GM23338 (cell line): ENCODE results near the gene PITHD1. TPM values are rescaled to one million over a fixed set of nuclear protein-coding genes. Genes with fewer than 3 reads are reported as not detected.
A peak's percentile ranks its signal among the peaks of the same experiment; 100 is the strongest.

Experiments used
- ATAC-seq: fragments of 200-7000 bp; cut with Tn5 transposase; 3 replicates; pipeline ENCODE4 v1.9.1; 2020
- DNase-seq: peaks from one replicate; pipeline ENCODE4 v3.0.0-alpha.2; 2015; ENCODE audit warnings: low spot score
- H2AFZ ChIP-seq: fragments of 200-600 bp; sonication (generic); 2 replicates; pipeline ENCODE4 v1.8.0; 2016; ENCODE audit warnings: antibody characterized with exemption, mild to moderate bottlenecking, moderate library complexity
- H3F3A ChIP-seq: fragments of 200-600 bp; sonication (generic); replicated peaks from 2 replicates; pipeline ENCODE4 v1.8.0; 2017; ENCODE audit warnings: antibody characterized with exemption, mixed run types, low read depth
- H3K27ac ChIP-seq: fragments of 200-600 bp; sonication (generic); 2 replicates; pipeline ENCODE4 v1.6.1; 2016; ENCODE audit warnings: low read depth
- H3K27me3 ChIP-seq: fragments of 200-600 bp; sonication (generic); 2 replicates; pipeline ENCODE4 v1.8.0; 2016; ENCODE audit warnings: mild to moderate bottlenecking, mixed run types, moderate library complexity; ENCODE audit not compliant: insufficient read depth
- H3K36me3 ChIP-seq: fragments of 200-600 bp; sonication (generic); 2 replicates; pipeline ENCODE4 v1.8.0; 2016; ENCODE audit warnings: mild to moderate bottlenecking; ENCODE audit not compliant: insufficient read depth
- H3K4me1 ChIP-seq: fragments of 200-600 bp; sonication (generic); 2 replicates; pipeline ENCODE4 v1.8.0; 2016; ENCODE audit warnings: mild to moderate bottlenecking, moderate library complexity; ENCODE audit not compliant: insufficient read depth
- H3K4me2 ChIP-seq: fragments of 200-600 bp; sonication (generic); 2 replicates; pipeline ENCODE4 v1.7.1; 2017; ENCODE audit warnings: mixed run types
- H3K4me3 ChIP-seq: fragments of 200-600 bp; sonication (generic); 2 replicates; pipeline ENCODE4 v1.6.1; 2016; ENCODE audit warnings: mixed run types
- H3K79me2 ChIP-seq: fragments of 200-600 bp; sonication (generic); replicated peaks from 2 replicates; pipeline ENCODE4 v1.8.0; 2017; ENCODE audit warnings: mild to moderate bottlenecking; ENCODE audit not compliant: insufficient read depth
- H3K9me2 ChIP-seq: fragments of 200-600 bp; sonication (generic); 2 replicates; pipeline ENCODE4 v1.8.0; 2017; ENCODE audit not compliant: insufficient read depth
- H4K20me1 ChIP-seq: fragments of 200-600 bp; sonication (generic); replicated peaks from 2 replicates; pipeline ENCODE4 v1.8.0; 2017; ENCODE audit warnings: mild to moderate bottlenecking; ENCODE audit not compliant: insufficient read depth
- H3K27ac Mint-ChIP-seq: 2 replicates; pipeline ENCODE4 v1.8.0; 2020; ENCODE audit warnings: inconsistent platforms, mild to moderate bottlenecking, moderate library complexity, mixed read lengths
- H3K27me3 Mint-ChIP-seq: 3 replicates; pipeline ENCODE4 v1.8.0; 2022; ENCODE audit warnings: low read depth, mild to moderate bottlenecking, moderate library complexity, mixed read lengths, inconsistent platforms; ENCODE audit not compliant: insufficient read depth, poor library complexity
- H3K36me3 Mint-ChIP-seq: 3 replicates; pipeline ENCODE4 v1.8.0; 2021; ENCODE audit warnings: low read depth, mild to moderate bottlenecking, inconsistent platforms, moderate library complexity, mixed read lengths
- H3K4me1 Mint-ChIP-seq: 3 replicates; pipeline ENCODE4 v1.8.0; 2020; ENCODE audit warnings: mild to moderate bottlenecking, inconsistent platforms, mixed read lengths
- H3K4me3 Mint-ChIP-seq: 3 replicates; pipeline ENCODE4 v1.8.0; 2021; ENCODE audit warnings: moderate library complexity, mild to moderate bottlenecking, inconsistent platforms, mixed read lengths
- H3K9me3 Mint-ChIP-seq: 3 replicates; pipeline ENCODE4 v1.8.0; 2020; ENCODE audit warnings: moderate library complexity, mild to moderate bottlenecking, inconsistent platforms, mixed read lengths
- CREB1 ChIP-seq: fragments of 250-450 bp; sonication (Bioruptor Pico); IDR thresholded peaks from 2 replicates; pipeline ENCODE4 v1.5.0; 2020; ENCODE audit warnings: low read depth, mild to moderate bottlenecking, moderate library complexity
- CTCF ChIP-seq, 2 experiments: fragments of 200-600 bp in 1 of 2; sonication (generic) in 1 of 2; conservative IDR thresholded peaks; 2 replicates each; pipeline versions ENCODE4 v1.5.1 to v1.6.1; 2016 to 2017; ENCODE audit warnings: antibody characterized with exemption in 2 of 2, low read depth in 2 of 2, mild to moderate bottlenecking in 2 of 2, moderate library complexity in 1 of 2
- EZH2 ChIP-seq: fragments of 200-600 bp; sonication (generic); IDR thresholded peaks from one replicate; pipeline ENCODE4 v1.8.0; 2017; ENCODE audit warnings: antibody characterized with exemption, mild to moderate bottlenecking, low read depth; ENCODE audit not compliant: unreplicated experiment
- REST ChIP-seq: IDR thresholded peaks from one replicate; pipeline ENCODE4 v1.6.1; 2018; ENCODE audit warnings: antibody characterized with exemption; ENCODE audit not compliant: unreplicated experiment
- STAT1 ChIP-seq: IDR thresholded peaks from one replicate; pipeline ENCODE4 v1.6.1; 2016; ENCODE audit warnings: antibody characterized with exemption; ENCODE audit not compliant: unreplicated experiment
- ZNF114 ChIP-seq: fragments of 250-450 bp; sonication (Bioruptor Pico); IDR thresholded peaks from 2 replicates; pipeline ENCODE4 v1.5.0; 2020; ENCODE audit warnings: mild to moderate bottlenecking, moderate library complexity
- ZNF462 ChIP-seq: fragments of 250-450 bp; sonication (Bioruptor Pico); IDR thresholded peaks from 2 replicates; pipeline ENCODE4 v1.5.0; 2020; ENCODE audit warnings: mild to moderate bottlenecking, moderate library complexity
- polyA plus RNA-seq: library from polyadenylated mRNA; unstranded; fragments of >200 nt; fragmentation: Nextera tagmentation; extraction: Ambion mirVana; gene quantifications from 2 replicates; pipeline ENCODE4 v1.2.1, GENCODE V29; 2016
- total RNA-seq: library from RNA; depleted of rRNA; stranded (reverse); fragments of >200 nt; shearing (Covaris generic); gene quantifications from 2 replicates; pipeline ENCODE4 v1.2.3, GENCODE V29; 2014

The PITHD1 gene
- total and polyA plus RNA-seq, 2 experiments from 2014 or later = 52.9 to 99.0 TPM

GRCh38 chr1:23745515-23745914 is 32.7 kb upstream of the PITHD1 start:
- no peaks in the 10 kb centered on the region for H3K27me3 ChIP-seq
- no peak overlapping the region for H3K4me3 ChIP-seq
- no peak overlapping the region for H3K27ac Mint-ChIP-seq
- H3K79me2 ChIP-seq = peaks cover 56% of the 10 kb centered on the region
- peaks cover 16% of the 10 kb centered on the region for H3K4me1 ChIP-seq
- peaks cover 27% of the 10 kb centered on the region for H3K4me1 Mint-ChIP-seq
- no peak for ATAC-seq
- H3F3A ChIP-seq = no peaks in the 10 kb centered on the region; the same call in 1 of the 2 replicates
- no peaks in the 10 kb centered on the region for H3K9me3 Mint-ChIP-seq
- no peak overlapping the region for H2AFZ ChIP-seq
- peaks cover 11% of the 10 kb centered on the region for H3K36me3 ChIP-seq
- H3K9me2 ChIP-seq = no peaks in the 10 kb centered on the region
- H3K4me3 Mint-ChIP-seq = peak overlapping the region; percentile 94; the same call in 2 of the 3 replicates
- H3K36me3 Mint-ChIP-seq = peaks cover 29% of the 10 kb centered on the region
- H3K4me2 ChIP-seq = no peak overlapping the region
- peak; percentile 41 for DNase-seq
- peaks cover 36% of the 10 kb centered on the region for H4K20me1 ChIP-seq
- TF ChIP-seq CREB1 (CRISPR knock-in tag) (no peak), CTCF (conservative IDR thresholded peaks at IDR 0.05; ENCODE audit: low read depth in 2 of 2) (peak in 1 of 2 experiments; percentile 38; a peak in 3 of 4 replicates)
- H3K27ac ChIP-seq = no peak overlapping the region
- H3K27me3 Mint-ChIP-seq = peaks cover 8% of the 10 kb centered on the region

- Mint-ChIP-seq H3K9me3 (no peaks in the 10 kb centered on the region), H3K4me3 (no peak overlapping the region), H3K4me1 (peaks cover 14% of the 10 kb centered on the region; the same call in 2 of the 3 replicates), H3K27ac (no peak overlapping the region), H3K27me3 (peaks cover 8% of the 10 kb centered on the region), H3K36me3 (peaks cover 54% of the 10 kb centered on the region)
- Histone ChIP-seq H3K4me1 (peaks cover 9% of the 10 kb centered on the region; the same call in 1 of the 2 replicates), H3K27ac (no peak overlapping the region), H4K20me1 (peaks cover 48% of the 10 kb centered on the region), H3K9me2 (no peaks in the 10 kb centered on the region), H2AFZ (no peak overlapping the region), H3K27me3 (no peaks in the 10 kb centered on the region), H3K4me3 (no peak overlapping the region), H3K36me3 (peaks cover 36% of the 10 kb centered on the region), H3F3A (no peaks in the 10 kb centered on the region; the same call in 1 of the 2 replicates), H3K4me2 (no peak overlapping the region), H3K79me2 (peaks cover 71% of the 10 kb centered on the region)
- no peak for DNase-seq
- no peak for ATAC-seq
- TF ChIP-seq REST (no peak), ZNF462 (CRISPR knock-in tag) (no peak), EZH2 (no peak), ZNF114 (CRISPR knock-in tag) (no peak), CTCF (conservative IDR thresholded peaks at IDR 0.05; ENCODE audit: low read depth in 2 of 2) (no peak), STAT1 (no peak)
Observed at GRCh38 chr1:23748016-23748415, 30.2 kb upstream of the PITHD1 start.
